GM20431 (cell line): Measurements from ENCODE around the gene TACC2.

ENCODE experiments used
- in situ Hi-C: fragments of 300-500 bp; cut with MseI, MboI; formaldehyde crosslinking; loops from one replicate; pipeline ENCODE4 v1.15.0; 2020; ENCODE audit warnings: low sequenced_read_pairs; ENCODE audit not compliant: unreplicated experiment

Gene TACC2

GRCh38 chr10:122204691-122205489 is 215.9 kb downstream of the TACC2 start:
- in situ Hi-C loops = no loop called here

- in situ Hi-C loops = no loop called here
Measured at GRCh38 chr10:122206471-122207065, 217.6 kb downstream of the TACC2 start.

GRCh38 chr10:122207163-122207562 is 218.2 kb downstream of the TACC2 start:
- in situ Hi-C loops = no loop called here

- in situ Hi-C loops = no loop called here
Measured at GRCh38 chr10:122207596-122207995, 218.6 kb downstream of the TACC2 start.

- in situ Hi-C loops = no loop called here
Measured at GRCh38 chr10:122208571-122209430, 219.8 kb downstream of the TACC2 start.

- in situ Hi-C loops = no loop called here
Measured at GRCh38 chr10:122210481-122211265, 221.7 kb downstream of the TACC2 start.

GRCh38 chr10:122213364-122213763 is 224.4 kb downstream of the TACC2 start:
- in situ Hi-C loops = no loop called here

GRCh38 chr10:122213766-122214165 is 224.8 kb downstream of the TACC2 start:
- in situ Hi-C loops = no loop called here

GRCh38 chr10:122216047-122216446 is 227.1 kb downstream of the TACC2 start:
- in situ Hi-C loops = no loop called here

- in situ Hi-C loops = no loop called here
Measured at GRCh38 chr10:122219340-122219739, 230.4 kb downstream of the TACC2 start.

- in situ Hi-C loops = no loop called here
Measured at GRCh38 chr10:122220736-122221135, 231.8 kb downstream of the TACC2 start.

GRCh38 chr10:122221958-122222357 is 233.0 kb downstream of the TACC2 start:
- in situ Hi-C loops = no loop called here

- in situ Hi-C loops = no loop called here
Measured at GRCh38 chr10:122222638-122223037, 233.7 kb downstream of the TACC2 start.

- in situ Hi-C loops = no loop called here
Measured at GRCh38 chr10:122224159-122224558, 235.2 kb downstream of the TACC2 start.

GRCh38 chr10:122225330-122225729 is 236.4 kb downstream of the TACC2 start:
- in situ Hi-C loops = no loop called here

- in situ Hi-C loops = no loop called here
Measured at GRCh38 chr10:122227754-122228153, 238.8 kb downstream of the TACC2 start.

- in situ Hi-C loops = no loop called here
Measured at GRCh38 chr10:122229666-122230065, 240.7 kb downstream of the TACC2 start.

GRCh38 chr10:122230222-122230621 is 241.3 kb downstream of the TACC2 start:
- in situ Hi-C loops = no loop called here

GRCh38 chr10:122232769-122233168 is 243.8 kb downstream of the TACC2 start:
- in situ Hi-C loops = no loop called here

- in situ Hi-C loops = no loop called here
Measured at GRCh38 chr10:122233857-122234348, 244.9 kb downstream of the TACC2 start.
